GM12865 (cell line): ENCODE results near the gene PSMD2.

ENCODE experiments used
- DNase-seq: peaks from one replicate; pipeline ENCODE4 v3.0.0; 2010; ENCODE audit warnings: low read depth
- H3K4me3 ChIP-seq: 2 replicates; pipeline ENCODE4 v1.5.1; 2011; ENCODE audit warnings: mild to moderate bottlenecking, low read depth, low read length, control low read depth
- CTCF ChIP-seq: IDR thresholded peaks from 2 replicates; pipeline ENCODE4 v1.5.1; 2011; ENCODE audit warnings: low read length, control low read depth, low read depth, inconsistent platforms; ENCODE audit not compliant: insufficient read depth; ENCODE audit errors: missing control alignments

The PSMD2 gene

GRCh38 chr3:184334470-184335158 is 35.6 kb downstream of the PSMD2 start:
- no peak for DNase-seq
- no peak for TF ChIP-seq CTCF
- no peak overlapping the region for H3K4me3 ChIP-seq

GRCh38 chr3:184335291-184335660 is 36.2 kb downstream of the PSMD2 start:
- DNase-seq: no peak
- H3K4me3 ChIP-seq: no peak overlapping the region
- no peak for TF ChIP-seq CTCF

- H3K4me3 ChIP-seq: peak overlapping the region; percentile 53
- TF ChIP-seq CTCF: no peak
- DNase-seq: peak; percentile 82
These were observed 36.9 kb downstream of the PSMD2 start for GRCh38 chr3:184335661-184336546.

- TF ChIP-seq CTCF: no peak
- H3K4me3 ChIP-seq: peak overlapping the region; percentile 53
- DNase-seq: no peak
These were observed 37.7 kb downstream of the PSMD2 start for GRCh38 chr3:184336547-184337398.

- DNase-seq: no peak
- peak within 1 kb of the TSS; percentile 53 for H3K4me3 ChIP-seq
- TF ChIP-seq CTCF: no peak
These were observed 38.3 kb downstream of the PSMD2 start, which contains the start of gene FAM131A for GRCh38 chr3:184337399-184337714. TSS of gene FAM131A (plus strand) at chr3:184337600. CDS start at chr3:184337631, 31 bp downstream.

GRCh38 chr3:184337981-184338380 is 38.9 kb downstream of the PSMD2 start:
- H3K4me3 ChIP-seq: no peak overlapping the region
- no peak for TF ChIP-seq CTCF
- no peak for DNase-seq
